Hematopoietic multipotent progenitor cell treated with erythropoietin and hydrocortisone succinate and interleukin-3 and kit ligand, for 17 days (in vitro differentiated cells): ENCODE data around the gene SPATA31A7.
"Not testable (repeated sequence)": the region's sequence is repeated elsewhere in the genome, so short reads cannot be mapped to it uniquely, and the experiment has no call there.

ENCODE experiments used
- DNase-seq: peaks from one replicate; pipeline ENCODE4 v3.0.0-alpha.2; 2015; ENCODE audit warnings: low spot score

The SPATA31A7 gene

GRCh38 chr9:61189736-61190135, at the start of gene SPATA31A7:
SPATA31A7 (plus strand) TSS chr9:61190036; CDS start chr9:61190065, 29 bp downstream.
- not testable (repeated sequence) for DNase-seq

- DNase-seq, result not testable (repeated sequence)
Measured at GRCh38 chr9:61226438-61226837, 36.6 kb downstream of the SPATA31A7 start.
